ENCODE data around the gene FOXI1.

The FOXI1 gene

DNA sequence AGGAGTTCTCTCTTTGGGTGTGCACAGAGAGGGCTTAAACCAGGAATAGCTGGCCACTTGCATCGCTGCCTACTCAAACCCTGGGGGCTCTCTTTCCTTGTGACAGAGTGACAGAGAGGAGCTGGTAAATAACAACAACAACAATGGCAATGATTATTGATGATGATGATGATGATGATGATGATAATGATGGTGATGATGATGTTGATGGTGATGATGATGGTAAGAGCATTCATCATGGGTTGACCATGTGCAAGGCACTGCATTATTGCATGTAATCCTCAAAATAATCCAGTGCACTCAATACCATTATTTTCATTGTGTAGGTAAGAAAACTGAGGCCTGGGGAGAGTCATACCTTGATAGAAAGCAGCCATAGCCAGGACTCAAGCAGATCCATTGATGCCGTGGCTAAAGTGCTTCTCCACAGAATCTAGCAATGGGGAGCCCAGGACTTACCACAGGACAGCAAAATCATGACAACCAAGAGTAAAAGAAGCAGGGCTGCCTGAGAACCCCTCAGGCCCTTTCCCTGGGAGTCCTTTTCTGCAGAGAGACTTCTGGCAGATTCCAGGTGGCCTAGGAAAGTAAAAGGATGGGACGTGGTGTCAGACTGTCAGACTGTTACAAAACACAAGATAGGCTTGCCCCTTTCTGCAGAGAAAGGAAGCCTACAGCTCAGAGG is 4.8 kb downstream of the FOXI1 start:
- TF ChIP-seq, protein P1, sequence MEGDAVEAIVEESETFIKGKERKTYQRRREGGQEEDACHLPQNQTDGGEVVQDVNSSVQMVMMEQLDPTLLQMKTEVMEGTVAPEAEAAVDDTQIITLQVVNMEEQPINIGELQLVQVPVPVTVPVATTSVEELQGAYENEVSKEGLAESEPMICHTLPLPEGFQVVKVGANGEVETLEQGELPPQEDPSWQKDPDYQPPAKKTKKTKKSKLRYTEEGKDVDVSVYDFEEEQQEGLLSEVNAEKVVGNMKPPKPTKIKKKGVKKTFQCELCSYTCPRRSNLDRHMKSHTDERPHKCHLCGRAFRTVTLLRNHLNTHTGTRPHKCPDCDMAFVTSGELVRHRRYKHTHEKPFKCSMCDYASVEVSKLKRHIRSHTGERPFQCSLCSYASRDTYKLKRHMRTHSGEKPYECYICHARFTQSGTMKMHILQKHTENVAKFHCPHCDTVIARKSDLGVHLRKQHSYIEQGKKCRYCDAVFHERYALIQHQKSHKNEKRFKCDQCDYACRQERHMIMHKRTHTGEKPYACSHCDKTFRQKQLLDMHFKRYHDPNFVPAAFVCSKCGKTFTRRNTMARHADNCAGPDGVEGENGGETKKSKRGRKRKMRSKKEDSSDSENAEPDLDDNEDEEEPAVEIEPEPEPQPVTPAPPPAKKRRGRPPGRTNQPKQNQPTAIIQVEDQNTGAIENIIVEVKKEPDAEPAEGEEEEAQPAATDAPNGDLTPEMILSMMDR (IDR thresholded peaks at IDR 0.05) = no peak
- no peaks in the 10 kb centered on the region for H3K27me3 ChIP-seq
- H3K36me3 ChIP-seq = no peaks in the 10 kb centered on the region
- H3K4me3 ChIP-seq = no peak overlapping the region
- no peaks in the 10 kb centered on the region for H3K9me3 ChIP-seq
- H3K4me1 ChIP-seq = no peaks in the 10 kb centered on the region
- DNase-seq = no peak
- no peak overlapping the region for H3K27ac ChIP-seq
- intact Hi-C loops (cut with DNase I; ENCODE audit: low total_unique reads) = no loop called here

DNA sequence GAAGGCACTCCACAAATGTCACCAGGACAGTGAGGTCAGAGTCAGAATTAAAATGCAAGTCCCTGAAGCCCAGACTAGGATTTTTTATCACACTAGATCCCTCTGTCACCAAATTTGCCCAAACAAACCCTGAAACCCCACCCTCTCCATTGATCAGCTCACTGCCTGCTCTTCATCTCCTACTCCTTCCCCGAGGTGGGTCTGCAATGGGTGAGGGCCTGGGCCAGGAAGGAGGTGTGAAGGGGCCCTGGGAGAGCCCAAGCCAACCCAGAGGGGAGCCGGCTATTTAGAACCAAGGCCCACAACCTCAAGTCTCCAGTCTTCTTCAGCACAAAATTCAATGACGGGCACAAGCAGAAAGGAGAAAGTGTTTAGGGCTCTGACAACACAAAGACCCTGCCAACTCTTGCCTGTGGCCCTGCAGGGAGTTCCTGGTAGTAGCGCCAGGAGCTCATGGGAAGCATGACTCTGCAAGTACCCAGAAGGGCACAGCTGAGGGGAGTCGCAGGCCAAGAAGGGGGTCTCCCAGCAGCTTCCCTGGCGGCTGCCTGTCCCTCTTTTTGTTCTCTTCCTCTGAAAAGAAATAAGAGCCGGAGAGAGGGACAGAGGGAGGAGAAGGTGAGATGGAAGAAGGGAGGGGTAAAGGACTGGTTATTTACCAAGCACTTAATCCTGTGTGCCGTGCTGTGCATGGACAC is 5.5 kb downstream of the FOXI1 start:
- H3K27ac ChIP-seq = no peak overlapping the region
- no peaks in the 10 kb centered on the region for H3K4me1 ChIP-seq
- DNase-seq = no peak
- intact Hi-C loops (cut with DNase I; ENCODE audit: low total_unique reads) = no loop called here
- H3K4me3 ChIP-seq = no peak overlapping the region
- no peaks in the 10 kb centered on the region for H3K27me3 ChIP-seq
- TF ChIP-seq, protein P1 (IDR thresholded peaks at IDR 0.05) = no peak
- no peaks in the 10 kb centered on the region for H3K36me3 ChIP-seq
- H3K9me3 ChIP-seq = no peaks in the 10 kb centered on the region

DNA sequence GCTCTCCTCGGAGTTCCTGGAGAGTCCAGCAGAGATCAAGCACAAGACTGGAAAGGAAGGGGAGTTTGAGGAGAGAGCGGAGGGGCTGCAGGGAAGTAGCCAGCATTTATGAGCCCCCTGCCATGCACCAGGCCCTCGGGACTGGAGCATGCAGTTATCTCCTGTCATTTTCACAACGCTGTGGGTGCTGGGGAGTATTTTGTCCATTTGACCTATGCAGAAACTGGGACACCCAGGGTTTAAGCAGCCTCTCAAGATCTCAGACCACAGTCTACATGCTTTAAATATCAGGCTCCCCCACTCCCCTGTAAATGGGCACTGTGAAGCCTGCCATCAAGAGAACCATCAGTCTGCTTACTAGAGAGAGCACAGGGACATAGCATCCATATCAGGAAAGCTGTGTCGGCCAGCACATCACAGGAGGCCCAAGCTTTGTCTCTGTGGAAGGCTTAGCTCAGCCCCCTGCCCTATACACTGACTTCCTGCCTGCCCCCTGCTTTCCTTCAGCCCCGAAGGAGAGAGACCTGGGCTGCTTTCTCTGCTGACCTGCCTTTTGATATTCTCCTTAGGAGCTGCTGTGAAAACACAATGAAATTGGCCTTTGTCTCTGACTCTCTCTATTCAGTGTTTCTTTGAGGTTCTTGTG is 7.3 kb downstream of the FOXI1 start:
- DNase-seq = no peak
- H3K4me1 ChIP-seq = no peaks in the 10 kb centered on the region
- TF ChIP-seq, protein P1 (IDR thresholded peaks at IDR 0.05) = no peak
- H3K27ac ChIP-seq = no peak overlapping the region
- no peaks in the 10 kb centered on the region for H3K27me3 ChIP-seq
- intact Hi-C loops (cut with DNase I; ENCODE audit: low total_unique reads) = no loop called here
- no peaks in the 10 kb centered on the region for H3K9me3 ChIP-seq
- H3K36me3 ChIP-seq = no peaks in the 10 kb centered on the region
- H3K4me3 ChIP-seq = no peak overlapping the region

DNA sequence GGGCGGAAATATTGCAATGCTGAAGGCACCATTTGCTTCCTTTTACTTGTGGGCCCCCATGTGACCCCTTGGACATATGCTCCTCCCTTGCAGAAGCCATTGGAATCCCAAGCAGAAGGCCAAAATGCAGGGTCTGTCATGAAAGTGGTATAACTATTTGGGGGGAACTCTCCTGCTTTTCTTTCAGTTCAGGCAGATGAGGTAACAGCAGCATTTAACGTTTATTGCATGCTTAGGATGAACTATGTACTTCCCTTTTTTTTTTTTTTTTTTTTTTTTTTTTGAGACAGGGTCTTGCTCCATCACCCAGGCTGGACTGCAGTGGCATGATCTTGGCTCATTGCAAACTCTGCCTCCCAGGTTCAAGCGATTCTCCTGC is 7.8 kb downstream of the FOXI1 start:
- H3K4me1 ChIP-seq = no peaks in the 10 kb centered on the region
- H3K27ac ChIP-seq = no peak overlapping the region
- TF ChIP-seq, protein P1 (IDR thresholded peaks at IDR 0.05) = no peak
- no peaks in the 10 kb centered on the region for H3K9me3 ChIP-seq
- H3K4me3 ChIP-seq = no peak overlapping the region
- H3K36me3 ChIP-seq = no peaks in the 10 kb centered on the region
- H3K27me3 ChIP-seq = no peaks in the 10 kb centered on the region
- DNase-seq = no peak
- intact Hi-C loops (cut with DNase I; ENCODE audit: low total_unique reads) = no loop called here

DNA sequence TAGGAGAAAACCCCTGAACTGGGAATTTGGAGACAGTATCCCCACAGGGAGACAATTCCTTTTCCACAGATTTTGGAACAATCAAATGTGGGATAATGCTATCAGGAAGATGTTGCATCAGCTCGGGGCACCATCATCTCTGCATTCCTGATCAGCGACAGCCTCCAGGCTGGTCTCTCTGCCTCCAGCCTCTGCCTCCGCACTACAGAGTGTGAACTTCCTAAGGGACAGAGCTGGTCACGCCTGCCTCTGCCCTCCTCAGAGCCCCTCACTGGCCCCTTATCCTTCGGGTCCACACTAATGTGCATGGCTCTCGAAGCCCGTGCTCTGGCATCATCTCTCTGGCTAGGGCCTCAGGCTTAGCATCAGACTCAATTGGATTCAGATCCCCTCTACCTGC is 8.6 kb downstream of the FOXI1 start:
- Histone ChIP-seq H3K4me1 (no peaks in the 10 kb centered on the region), H3K36me3 (no peaks in the 10 kb centered on the region), H3K27ac (no peak overlapping the region), H3K27me3 (no peaks in the 10 kb centered on the region), H3K9me3 (no peaks in the 10 kb centered on the region), H3K4me3 (no peak overlapping the region)
- intact Hi-C loops (cut with DNase I; ENCODE audit: low total_unique reads) = no loop called here
- TF ChIP-seq, protein P1 (IDR thresholded peaks at IDR 0.05) = no peak
- DNase-seq = no peak

Data from tibial artery (tissue), 4 donors.